ENCODE results near the gene SNED1.

SNED1 gene

DNA sequence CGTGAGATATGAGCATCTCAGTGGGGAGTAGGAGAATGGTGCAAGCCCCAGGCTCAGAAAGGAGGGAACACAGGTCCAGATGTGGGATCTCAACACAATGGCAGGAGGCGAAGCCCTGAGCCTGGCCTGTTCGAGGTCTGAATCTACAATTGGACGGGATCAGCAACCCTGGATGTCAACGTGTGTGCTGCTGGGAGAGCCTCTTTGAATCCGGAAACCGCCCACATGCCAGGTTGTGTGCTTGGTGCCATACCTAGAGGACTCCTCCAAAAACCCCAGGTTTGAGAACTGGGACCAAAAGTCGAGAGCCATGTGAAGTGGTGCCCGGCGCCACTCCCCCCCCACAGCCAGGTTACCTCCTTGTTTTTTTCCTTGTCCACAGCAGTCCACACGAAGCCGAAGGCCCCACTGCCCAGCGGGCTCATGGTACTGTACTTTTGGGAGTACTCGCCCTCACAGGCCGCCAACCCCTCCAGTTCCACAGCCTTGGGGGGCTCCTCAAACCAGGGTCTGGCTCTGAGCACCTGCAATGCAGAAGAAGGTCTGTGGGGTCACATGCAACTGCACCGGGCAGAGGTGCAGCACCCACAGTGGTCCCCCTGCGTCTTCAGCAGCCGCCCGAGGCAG, 124.1 kb downstream of the SNED1 start:
- no peak overlapping the region for H2AFZ ChIP-seq (ENCODE audit: low read length)

DNA sequence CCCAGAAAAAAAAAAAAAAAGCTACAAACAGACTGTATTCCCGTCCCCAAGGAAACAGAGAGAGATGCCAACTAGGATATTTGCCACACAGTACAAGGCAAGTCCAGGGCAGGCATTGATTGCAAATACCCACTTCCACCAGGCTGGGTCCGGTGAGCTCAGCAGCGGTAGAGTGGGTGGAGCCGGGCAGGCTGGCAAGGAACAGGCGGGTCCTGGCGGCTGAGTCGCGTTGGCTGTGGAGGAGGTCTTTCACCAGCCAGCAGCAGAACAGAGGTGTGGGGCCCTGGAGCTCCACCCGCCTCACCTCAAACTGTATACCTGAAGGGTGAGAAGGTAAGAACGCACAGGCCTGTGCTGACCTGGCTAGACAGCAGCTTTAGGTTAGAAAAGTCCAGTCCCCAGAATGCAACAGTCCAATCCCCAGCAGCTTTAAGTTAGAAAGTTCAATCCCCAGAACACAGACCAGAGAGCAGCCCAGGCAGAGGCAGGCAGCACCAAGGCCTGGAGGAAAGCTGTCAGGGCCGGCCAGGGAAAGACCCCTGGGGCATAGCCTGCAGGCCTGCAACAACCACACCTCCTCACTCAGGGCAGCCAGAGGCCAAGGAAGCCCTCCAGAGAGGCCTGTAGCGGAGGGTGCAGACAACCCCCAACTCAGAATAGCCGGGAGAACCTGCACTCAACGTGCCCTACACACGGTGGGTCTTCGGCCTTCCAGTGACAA, 125.6 kb downstream of the SNED1 start:
- no peaks in the 10 kb centered on the region for H3K79me2 ChIP-seq (ENCODE audit: low read length)
- no peak overlapping the region for H3K9ac ChIP-seq (ENCODE audit: low read length)
- DNase-seq = no peak
- H3K27me3 ChIP-seq (replicated peaks; ENCODE audit: insufficient read depth, low read length) = no peaks in the 10 kb centered on the region
- H3K4me3 ChIP-seq (ENCODE audit: low read length) = no peak overlapping the region
- H2AFZ ChIP-seq (ENCODE audit: low read length) = no peak overlapping the region
- no peak for TF ChIP-seq EZH2phosphoT487 (IDR thresholded peaks at IDR 0.05; ENCODE audit: low read length)
- TF ChIP-seq EZH2 (optimal IDR thresholded peaks at IDR 0.05; ENCODE audit: low read depth, low read length) = no peak
- TF ChIP-seq, protein P1, sequence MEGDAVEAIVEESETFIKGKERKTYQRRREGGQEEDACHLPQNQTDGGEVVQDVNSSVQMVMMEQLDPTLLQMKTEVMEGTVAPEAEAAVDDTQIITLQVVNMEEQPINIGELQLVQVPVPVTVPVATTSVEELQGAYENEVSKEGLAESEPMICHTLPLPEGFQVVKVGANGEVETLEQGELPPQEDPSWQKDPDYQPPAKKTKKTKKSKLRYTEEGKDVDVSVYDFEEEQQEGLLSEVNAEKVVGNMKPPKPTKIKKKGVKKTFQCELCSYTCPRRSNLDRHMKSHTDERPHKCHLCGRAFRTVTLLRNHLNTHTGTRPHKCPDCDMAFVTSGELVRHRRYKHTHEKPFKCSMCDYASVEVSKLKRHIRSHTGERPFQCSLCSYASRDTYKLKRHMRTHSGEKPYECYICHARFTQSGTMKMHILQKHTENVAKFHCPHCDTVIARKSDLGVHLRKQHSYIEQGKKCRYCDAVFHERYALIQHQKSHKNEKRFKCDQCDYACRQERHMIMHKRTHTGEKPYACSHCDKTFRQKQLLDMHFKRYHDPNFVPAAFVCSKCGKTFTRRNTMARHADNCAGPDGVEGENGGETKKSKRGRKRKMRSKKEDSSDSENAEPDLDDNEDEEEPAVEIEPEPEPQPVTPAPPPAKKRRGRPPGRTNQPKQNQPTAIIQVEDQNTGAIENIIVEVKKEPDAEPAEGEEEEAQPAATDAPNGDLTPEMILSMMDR (IDR thresholded peaks at IDR 0.05; ENCODE audit: low read length) = no peak
- H3K36me3 ChIP-seq (replicated peaks; ENCODE audit: insufficient read depth, low read length) = no peaks in the 10 kb centered on the region
- no peaks in the 10 kb centered on the region for H4K20me1 ChIP-seq (ENCODE audit: insufficient read depth, low read length)
- no peak overlapping the region for H3K4me2 ChIP-seq (ENCODE audit: low read depth, low read length)
- H3K27ac ChIP-seq (ENCODE audit: low read length) = no peak overlapping the region
- H3K9me3 ChIP-seq (replicated peaks; ENCODE audit: insufficient read depth, low read length) = no peaks in the 10 kb centered on the region
- H3K9me2 ChIP-seq (replicated peaks; ENCODE audit: insufficient read depth, low read length) = no peaks in the 10 kb centered on the region
- no peaks in the 10 kb centered on the region for H3K4me1 ChIP-seq (ENCODE audit: low read length)
- no peaks in the 10 kb centered on the region for H3F3A ChIP-seq (ENCODE audit: insufficient read depth, low read length)

More for the DNA sequence above, 124.1 kb downstream of the SNED1 start:
- Histone ChIP-seq H3K4me1 (ENCODE audit: low read length) (no peaks in the 10 kb centered on the region), H3K36me3 (replicated peaks; ENCODE audit: insufficient read depth, low read length) (no peaks in the 10 kb centered on the region), H3F3A (ENCODE audit: insufficient read depth, low read length) (no peaks in the 10 kb centered on the region), H3K9me2 (replicated peaks; ENCODE audit: insufficient read depth, low read length) (no peaks in the 10 kb centered on the region), H3K4me2 (ENCODE audit: low read depth, low read length) (no peak overlapping the region), H4K20me1 (ENCODE audit: insufficient read depth, low read length) (no peaks in the 10 kb centered on the region), H3K9me3 (replicated peaks; ENCODE audit: insufficient read depth, low read length) (no peaks in the 10 kb centered on the region), H3K9ac (ENCODE audit: low read length) (no peak overlapping the region), H3K4me3 (ENCODE audit: low read length) (no peak overlapping the region), H3K79me2 (ENCODE audit: low read length) (no peaks in the 10 kb centered on the region), H3K27me3 (replicated peaks; ENCODE audit: insufficient read depth, low read length) (no peaks in the 10 kb centered on the region), H3K27ac (ENCODE audit: low read length) (no peak overlapping the region)
- no peak for DNase-seq
- TF ChIP-seq EZH2 (optimal IDR thresholded peaks at IDR 0.05; ENCODE audit: low read depth, low read length) (no peak), EZH2phosphoT487 (IDR thresholded peaks at IDR 0.05; ENCODE audit: low read length) (no peak)
- TF ChIP-seq, protein P1 (IDR thresholded peaks at IDR 0.05; ENCODE audit: low read length) = no peak

DNA sequence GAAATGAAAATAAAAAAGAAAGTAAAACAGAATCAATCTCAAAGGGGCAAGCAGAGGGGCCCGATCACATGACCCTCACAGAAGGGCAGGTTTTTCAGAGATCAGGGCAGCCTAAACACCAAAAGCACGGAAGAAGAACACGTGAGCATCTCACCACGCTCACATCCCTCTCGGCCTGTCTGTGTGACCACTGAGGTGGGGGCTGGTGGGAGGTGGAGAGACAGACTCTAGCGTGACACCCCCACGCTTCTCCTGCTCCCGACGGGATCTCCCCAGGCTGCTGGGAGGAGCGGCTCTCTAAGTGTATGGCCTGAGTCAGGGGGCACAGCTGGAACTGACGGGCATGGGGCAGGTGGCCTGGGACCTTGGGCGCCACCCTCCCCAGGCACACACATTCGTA, 127.2 kb downstream of the SNED1 start:
- no peaks in the 10 kb centered on the region for H3K27me3 ChIP-seq (replicated peaks; ENCODE audit: insufficient read depth, low read length)
- H3K9me2 ChIP-seq (replicated peaks; ENCODE audit: insufficient read depth, low read length) = no peaks in the 10 kb centered on the region
- no peaks in the 10 kb centered on the region for H4K20me1 ChIP-seq (ENCODE audit: insufficient read depth, low read length)
- no peaks in the 10 kb centered on the region for H3K4me1 ChIP-seq (ENCODE audit: low read length)
- DNase-seq = no peak
- H3K36me3 ChIP-seq (replicated peaks; ENCODE audit: insufficient read depth, low read length) = no peaks in the 10 kb centered on the region
- no peaks in the 10 kb centered on the region for H3F3A ChIP-seq (ENCODE audit: insufficient read depth, low read length)
- no peak overlapping the region for H3K27ac ChIP-seq (ENCODE audit: low read length)
- H3K79me2 ChIP-seq (ENCODE audit: low read length) = no peaks in the 10 kb centered on the region
- no peak overlapping the region for H3K9ac ChIP-seq (ENCODE audit: low read length)
- no peak for TF ChIP-seq EZH2 (optimal IDR thresholded peaks at IDR 0.05; ENCODE audit: low read depth, low read length)
- no peak for TF ChIP-seq EZH2phosphoT487 (IDR thresholded peaks at IDR 0.05; ENCODE audit: low read length)
- TF ChIP-seq, protein P1 (IDR thresholded peaks at IDR 0.05; ENCODE audit: low read length) = no peak
- H2AFZ ChIP-seq (ENCODE audit: low read length) = no peak overlapping the region
- H3K4me2 ChIP-seq (ENCODE audit: low read depth, low read length) = no peak overlapping the region
- H3K4me3 ChIP-seq (ENCODE audit: low read length) = no peak overlapping the region
- H3K9me3 ChIP-seq (replicated peaks; ENCODE audit: insufficient read depth, low read length) = no peaks in the 10 kb centered on the region
